Tibial nerve (tissue), 3 donors: ENCODE data around the gene KRTAP1-1.

Experiments used
- POLR2A ChIP-seq, 2 donors: fragments of 450-650 bp; IDR thresholded peaks; one replicate each; pipeline ENCODE4 v1.6.1; 2017; ENCODE audit warnings: antibody characterized with exemption in 2 of 2, mild to moderate bottlenecking in 2 of 2, moderate library complexity in 2 of 2
- TF ChIP-seq, protein P1 (sequence below), 5 experiments: fragments of 200-600 bp in 3 of 5; fragments of 450-650 bp in 2 of 5; sonication (generic) in 3 of 5; IDR thresholded peaks; one replicate each; pipeline ENCODE4 v1.5.1; 2016 to 2019; ENCODE audit warnings: antibody characterized with exemption in 5 of 5, mild to moderate bottlenecking in 3 of 5, moderate library complexity in 2 of 5

DNA sequence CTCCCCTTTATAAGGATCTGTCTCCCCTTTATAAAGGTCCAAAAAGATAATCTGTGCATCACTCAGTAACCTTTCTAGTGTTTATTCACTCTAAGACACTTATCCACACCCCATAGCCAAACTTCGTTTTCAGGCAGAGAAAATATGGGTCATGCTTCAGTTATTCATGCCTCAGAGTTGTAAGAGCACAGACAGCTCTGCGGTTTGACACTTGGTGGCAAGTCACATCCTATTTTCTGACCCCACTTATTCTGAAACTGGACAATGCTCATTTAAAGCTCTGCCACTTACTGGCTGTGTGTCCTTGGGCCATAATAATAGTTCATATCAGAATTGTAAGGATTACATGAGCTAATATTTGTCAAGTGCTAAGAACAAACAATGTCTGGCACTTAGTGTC is 7.9 kb upstream of the KRTAP1-1 start:
- TF ChIP-seq POLR2A (IDR thresholded peaks at IDR 0.05), result no peak
- TF ChIP-seq, protein P1, sequence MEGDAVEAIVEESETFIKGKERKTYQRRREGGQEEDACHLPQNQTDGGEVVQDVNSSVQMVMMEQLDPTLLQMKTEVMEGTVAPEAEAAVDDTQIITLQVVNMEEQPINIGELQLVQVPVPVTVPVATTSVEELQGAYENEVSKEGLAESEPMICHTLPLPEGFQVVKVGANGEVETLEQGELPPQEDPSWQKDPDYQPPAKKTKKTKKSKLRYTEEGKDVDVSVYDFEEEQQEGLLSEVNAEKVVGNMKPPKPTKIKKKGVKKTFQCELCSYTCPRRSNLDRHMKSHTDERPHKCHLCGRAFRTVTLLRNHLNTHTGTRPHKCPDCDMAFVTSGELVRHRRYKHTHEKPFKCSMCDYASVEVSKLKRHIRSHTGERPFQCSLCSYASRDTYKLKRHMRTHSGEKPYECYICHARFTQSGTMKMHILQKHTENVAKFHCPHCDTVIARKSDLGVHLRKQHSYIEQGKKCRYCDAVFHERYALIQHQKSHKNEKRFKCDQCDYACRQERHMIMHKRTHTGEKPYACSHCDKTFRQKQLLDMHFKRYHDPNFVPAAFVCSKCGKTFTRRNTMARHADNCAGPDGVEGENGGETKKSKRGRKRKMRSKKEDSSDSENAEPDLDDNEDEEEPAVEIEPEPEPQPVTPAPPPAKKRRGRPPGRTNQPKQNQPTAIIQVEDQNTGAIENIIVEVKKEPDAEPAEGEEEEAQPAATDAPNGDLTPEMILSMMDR (IDR thresholded peaks at IDR 0.05), result no peak
